GM12892 (cell line): ENCODE data around the gene VMP1. TPM values are rescaled to one million over a fixed set of nuclear protein-coding genes. Genes with fewer than 3 reads are reported as not detected.

Experiments used
- DNase-seq: peaks from one replicate; pipeline ENCODE4 v3.0.0; 2011; ENCODE audit not compliant: insufficient read length
- FAIRE-seq: peaks from 2 replicates; lab custom pipeline; 2011; peaks lifted over from hg19 to GRCh38; lab: Jason Lieb, UNC
- POLR2A ChIP-seq: IDR thresholded peaks from 2 replicates; pipeline ENCODE4 v1.6.1; 2011; ENCODE audit warnings: low read depth, low read length, control low read depth
- POLR2AphosphoS5 ChIP-seq: IDR thresholded peaks from 2 replicates; pipeline ENCODE4 v1.6.1; 2011; ENCODE audit warnings: low read depth, low read length, control low read depth
- TAF1 ChIP-seq: IDR thresholded peaks from 2 replicates; pipeline ENCODE4 v1.6.1; 2011; ENCODE audit warnings: low read depth, mild to moderate bottlenecking, control low read depth, low read length, borderline replicate concordance
- polyA plus RNA-seq: library from polyadenylated mRNA; unstranded; fragments of >200 nt; gene quantifications from one replicate; pipeline ENCODE4 v1.2.1, GENCODE V29; 2012; ENCODE audit warnings: missing spikeins, inconsistent platforms; ENCODE audit not compliant: missing spikeins

The VMP1 gene
- polyA plus RNA-seq: 93.2 TPM

DNA sequence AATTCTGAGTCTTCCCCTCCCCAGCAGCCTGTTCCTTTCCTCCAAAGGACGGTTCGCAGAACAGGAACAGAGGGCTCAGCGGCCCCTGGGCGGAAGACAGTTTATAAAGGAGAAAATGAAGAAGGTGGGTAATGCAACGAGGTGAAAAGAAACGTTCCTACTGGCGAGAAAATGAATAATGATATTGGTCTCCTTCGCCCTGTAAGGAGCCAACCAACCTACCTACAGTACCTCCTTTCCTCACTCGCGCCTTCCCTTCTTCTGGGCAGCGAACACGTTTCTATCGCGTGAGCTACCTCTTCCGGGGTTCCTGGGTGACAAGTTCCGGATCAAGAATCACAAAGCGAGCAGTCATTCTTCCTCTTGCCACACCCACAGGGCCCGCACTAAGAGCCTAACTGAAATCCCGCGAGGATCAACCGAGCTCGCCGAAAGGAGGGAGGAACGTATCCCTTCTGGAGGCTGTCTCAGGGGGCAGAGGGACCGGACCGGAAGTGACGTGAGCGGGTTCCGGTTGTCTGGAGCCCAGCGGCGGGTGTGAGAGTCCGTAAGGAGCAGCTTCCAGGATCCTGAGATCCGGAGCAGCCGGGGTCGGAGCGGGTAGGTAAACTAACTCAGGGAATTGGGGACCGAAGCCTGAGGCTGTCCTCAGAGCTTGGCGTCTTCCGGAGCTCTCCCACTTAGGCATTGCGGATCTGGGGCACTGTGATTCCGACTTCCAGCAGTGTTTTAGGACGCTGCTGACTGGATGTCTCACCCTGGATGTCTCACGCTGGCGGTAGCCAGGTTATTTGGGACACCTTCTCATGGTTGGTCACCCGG lies at the start of gene VMP1, which contains the start of gene PTRH2:
Gene VMP1, plus strand, starts transcription at position 506 of the 822 bp plus-strand sequence. CDS start 23,793 bp downstream, outside the sequence.
Gene PTRH2, minus strand, starts transcription at position 282 of the 822 bp plus-strand sequence. CDS start 9,452 bp downstream, outside the sequence.
- TF ChIP-seq POLR2A (peak; percentile 98), POLR2AphosphoS5 (peak; percentile 98), TAF1 (peak; percentile 85)
- FAIRE-seq: peak; percentile 93

DNA sequence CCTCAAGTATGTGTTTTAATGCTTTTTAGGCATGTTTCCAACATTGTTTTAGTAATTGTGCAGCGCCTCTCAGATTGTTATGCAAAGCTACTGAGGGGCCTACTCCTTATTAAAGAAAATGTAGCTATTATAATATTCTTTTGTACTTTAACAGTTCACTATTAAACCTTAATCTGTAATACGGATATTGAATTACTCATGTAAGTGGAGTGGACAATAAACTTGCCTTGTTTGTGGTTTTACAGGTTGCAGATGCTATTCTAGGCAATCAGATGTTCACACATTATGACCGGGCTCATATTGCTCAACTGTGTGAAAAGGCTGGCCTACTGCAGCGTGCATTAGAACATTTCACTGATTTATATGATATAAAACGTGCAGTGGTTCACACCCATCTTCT lies 41.2 kb upstream of the VMP1 start:
- TF ChIP-seq TAF1: no peak
- no peak for FAIRE-seq
- no peak for DNase-seq

More for the DNA sequence above, at the start of gene VMP1, which contains the start of gene PTRH2:
- peak; percentile 88 for DNase-seq

DNA sequence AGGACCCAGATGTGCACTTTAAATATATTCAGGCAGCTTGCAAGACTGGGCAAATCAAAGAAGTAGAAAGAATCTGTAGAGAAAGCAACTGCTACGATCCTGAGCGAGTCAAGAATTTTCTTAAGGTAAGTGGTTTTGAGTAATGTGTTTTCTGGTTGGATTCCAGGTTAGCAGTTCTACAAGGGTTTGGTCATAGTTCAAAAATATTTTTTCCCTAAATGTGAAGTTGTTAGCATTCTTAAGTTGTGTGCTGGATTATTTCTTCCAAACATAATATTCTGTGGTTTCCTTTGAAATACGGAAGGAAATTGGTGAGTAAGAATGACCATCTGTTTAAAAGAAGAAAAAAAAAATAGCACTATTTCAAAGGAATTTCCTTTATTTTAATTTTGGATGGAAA lies 38.6 kb upstream of the VMP1 start:
- DNase-seq: no peak
- no peak for FAIRE-seq
- TF ChIP-seq POLR2A (no peak), POLR2AphosphoS5 (no peak), TAF1 (no peak)

- DNase-seq (no peak), FAIRE-seq (no peak)
- TF ChIP-seq TAF1: no peak
- no peak for TF ChIP-seq POLR2AphosphoS5
- TF ChIP-seq POLR2A: no peak
These were observed 38.0 kb upstream of the VMP1 start for GRCh38 chr17:59669411-59669810.

- DNase-seq (no peak), FAIRE-seq (peak; percentile 36)
- no peak for TF ChIP-seq POLR2A
- TF ChIP-seq POLR2AphosphoS5: no peak
- TF ChIP-seq TAF1: no peak
These were observed 37.5 kb upstream of the VMP1 start for GRCh38 chr17:59669944-59670343.

DNA sequence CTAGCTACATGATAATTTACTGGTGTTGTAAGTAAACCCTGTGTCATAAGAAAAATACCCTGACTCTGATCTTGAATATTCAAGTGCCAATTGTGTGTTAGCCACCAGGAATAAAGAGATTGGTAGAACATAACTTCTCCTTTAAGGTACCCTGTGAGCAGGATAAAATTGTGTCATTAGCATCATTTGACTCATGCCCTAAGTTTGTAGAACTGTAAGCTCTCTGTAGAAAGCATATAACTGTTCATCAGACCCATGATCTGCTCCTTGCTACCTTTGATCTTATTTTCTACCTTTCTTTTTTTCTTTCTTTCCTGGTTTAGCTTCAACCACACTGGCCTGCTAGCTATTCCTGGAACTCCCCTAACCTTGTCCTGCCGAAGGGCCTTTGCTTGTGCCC lies 36.1 kb upstream of the VMP1 start:
- FAIRE-seq (peak; percentile 51), DNase-seq (no peak)
- TF ChIP-seq POLR2AphosphoS5 (no peak), TAF1 (no peak), POLR2A (no peak)

DNA sequence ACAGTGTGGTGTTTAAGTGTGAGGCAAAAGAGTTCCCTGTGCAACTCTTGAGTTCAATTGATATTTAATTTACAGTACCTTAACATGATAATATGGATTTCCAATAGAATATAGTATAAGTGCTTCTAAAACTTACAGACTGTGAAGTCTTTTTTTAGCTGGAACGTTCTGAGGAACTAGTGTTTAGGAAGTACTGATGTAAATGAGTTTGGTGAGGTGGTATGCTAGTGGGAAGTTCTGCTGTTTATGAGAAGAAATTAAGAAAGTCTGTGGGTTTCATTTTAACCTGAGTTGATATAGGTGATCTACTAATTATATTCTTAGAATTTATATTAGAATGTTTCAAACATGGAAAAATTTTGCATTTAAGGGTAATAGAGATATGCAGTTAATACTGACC lies 32.2 kb upstream of the VMP1 start:
- DNase-seq: no peak
- no peak for TF ChIP-seq TAF1
- TF ChIP-seq POLR2A: no peak
- no peak for TF ChIP-seq POLR2AphosphoS5
- FAIRE-seq: no peak

DNA sequence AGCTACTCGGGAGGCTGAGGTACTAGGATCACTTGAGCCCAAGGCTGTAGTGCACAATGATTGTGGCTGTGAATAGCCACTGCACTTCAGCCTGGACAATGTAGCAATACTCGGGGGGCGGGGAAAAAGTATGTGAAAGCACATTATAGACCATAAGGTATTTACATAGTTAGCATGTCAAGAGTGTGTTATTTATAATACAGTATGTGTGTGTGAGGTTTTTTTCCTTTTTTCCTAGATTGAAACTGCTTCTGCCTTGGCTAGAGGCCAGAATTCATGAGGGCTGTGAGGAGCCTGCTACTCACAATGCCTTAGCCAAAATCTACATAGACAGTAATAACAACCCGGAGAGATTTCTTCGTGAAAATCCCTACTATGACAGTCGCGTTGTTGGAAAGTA lies 30.7 kb upstream of the VMP1 start:
- FAIRE-seq: no peak
- TF ChIP-seq POLR2AphosphoS5: no peak
- TF ChIP-seq TAF1: no peak
- TF ChIP-seq POLR2A: no peak
- DNase-seq: no peak

DNA sequence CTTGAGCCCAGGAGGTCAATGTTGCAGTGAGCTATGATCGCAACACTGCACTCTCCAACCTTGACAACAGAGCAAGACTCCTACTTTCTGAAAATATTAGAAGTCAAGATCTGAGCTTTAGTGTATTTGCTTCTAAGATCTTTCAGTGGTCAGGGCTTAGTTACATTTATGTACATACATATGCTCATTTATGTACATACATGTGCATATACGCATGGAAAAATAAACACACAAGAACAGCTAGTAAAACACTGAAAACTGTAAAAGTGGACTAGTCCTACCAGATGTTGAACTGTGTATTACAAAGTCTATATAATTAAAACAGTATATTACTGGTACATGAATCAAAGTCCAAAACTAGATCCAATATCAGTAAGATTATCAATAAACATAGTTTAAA lies 28.5 kb upstream of the VMP1 start:
- no peak for FAIRE-seq
- no peak for TF ChIP-seq POLR2AphosphoS5
- no peak for DNase-seq

DNA sequence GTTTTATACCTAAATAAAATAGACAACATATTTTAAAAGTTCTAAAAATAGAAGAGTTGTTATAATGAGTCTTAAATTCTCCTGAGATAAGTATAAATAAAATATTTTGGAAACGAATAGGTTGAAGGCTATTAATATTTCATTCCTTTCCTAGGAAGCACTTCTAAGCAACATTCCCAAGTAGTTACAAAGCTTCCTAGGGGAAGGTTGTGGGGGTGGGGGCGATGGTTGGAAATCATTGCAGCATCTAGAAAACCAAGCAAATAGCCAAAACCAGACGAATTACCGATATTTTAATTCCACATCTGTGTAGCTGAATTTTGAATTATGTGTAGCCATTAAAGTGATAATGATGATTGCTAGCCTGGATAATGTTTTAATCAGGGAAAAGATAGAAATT lies 27.1 kb upstream of the VMP1 start:
- FAIRE-seq (no peak), DNase-seq (no peak)
- no peak for TF ChIP-seq POLR2AphosphoS5
- no peak for TF ChIP-seq POLR2A
- TF ChIP-seq TAF1: no peak

- FAIRE-seq (no peak), DNase-seq (no peak)
- TF ChIP-seq TAF1 (no peak), POLR2AphosphoS5 (no peak), POLR2A (no peak)
These were observed 24.2 kb upstream of the VMP1 start for GRCh38 chr17:59683283-59683682.

DNA sequence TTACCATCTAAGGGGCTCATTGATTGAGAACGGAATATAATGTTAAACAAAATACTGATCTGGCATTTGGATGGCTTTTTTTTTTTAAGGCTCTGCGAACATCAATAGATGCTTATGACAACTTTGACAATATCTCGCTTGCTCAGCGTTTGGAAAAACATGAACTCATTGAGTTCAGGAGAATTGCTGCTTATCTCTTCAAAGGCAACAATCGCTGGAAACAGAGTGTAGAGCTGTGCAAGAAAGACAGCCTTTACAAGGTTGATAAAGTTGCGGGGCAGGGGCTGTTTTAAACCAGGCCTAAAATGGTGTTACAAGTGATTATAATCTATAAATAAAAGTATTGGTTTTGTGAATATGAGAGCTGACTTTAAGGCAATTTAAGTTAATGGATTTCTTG lies 22.5 kb upstream of the VMP1 start:
- no peak for DNase-seq
- no peak for TF ChIP-seq POLR2A
- no peak for TF ChIP-seq POLR2AphosphoS5
- TF ChIP-seq TAF1: no peak
- no peak for FAIRE-seq

- no peak for TF ChIP-seq POLR2A
- no peak for TF ChIP-seq TAF1
- TF ChIP-seq POLR2AphosphoS5: no peak
- DNase-seq (no peak), FAIRE-seq (no peak)
These were observed 19.4 kb upstream of the VMP1 start for GRCh38 chr17:59688008-59688407.
